G401.6 (cell line): Measurements from ENCODE around the gene KRTAP11-1.

Source experiments
- FAIRE-seq: peaks from 2 replicates; lab custom pipeline; 2012; peaks lifted over from hg19 to GRCh38; lab: Jason Lieb, UNC

The KRTAP11-1 gene, protein sequence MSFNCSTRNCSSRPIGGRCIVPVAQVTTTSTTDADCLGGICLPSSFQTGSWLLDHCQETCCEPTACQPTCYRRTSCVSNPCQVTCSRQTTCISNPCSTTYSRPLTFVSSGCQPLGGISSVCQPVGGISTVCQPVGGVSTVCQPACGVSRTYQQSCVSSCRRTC

DNA sequence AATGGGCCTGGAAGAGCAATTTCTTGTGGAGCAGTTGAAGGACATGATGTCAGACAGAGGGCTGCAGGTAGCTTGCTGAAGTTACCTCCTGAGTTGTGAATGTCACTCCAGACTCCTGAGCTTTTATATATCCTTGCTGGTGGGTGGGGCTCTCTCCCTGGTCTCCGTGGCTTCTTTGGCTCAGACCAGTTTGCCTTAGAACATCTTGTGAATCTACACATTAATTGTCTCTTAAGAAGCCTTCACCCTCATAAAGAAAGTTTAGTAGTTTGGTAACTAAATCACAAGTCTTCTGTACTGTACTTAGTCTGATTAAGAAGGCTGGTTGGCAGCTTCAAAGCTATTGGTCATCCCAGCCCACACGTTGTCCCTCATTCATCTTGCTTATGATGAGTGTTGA lies at the start of gene KRTAP11-1:
Gene KRTAP11-1 (minus strand): TSS at position 101 of the 400 bp plus-strand sequence. CDS start 56 bp downstream, at position 45.
- FAIRE-seq = no peak

DNA sequence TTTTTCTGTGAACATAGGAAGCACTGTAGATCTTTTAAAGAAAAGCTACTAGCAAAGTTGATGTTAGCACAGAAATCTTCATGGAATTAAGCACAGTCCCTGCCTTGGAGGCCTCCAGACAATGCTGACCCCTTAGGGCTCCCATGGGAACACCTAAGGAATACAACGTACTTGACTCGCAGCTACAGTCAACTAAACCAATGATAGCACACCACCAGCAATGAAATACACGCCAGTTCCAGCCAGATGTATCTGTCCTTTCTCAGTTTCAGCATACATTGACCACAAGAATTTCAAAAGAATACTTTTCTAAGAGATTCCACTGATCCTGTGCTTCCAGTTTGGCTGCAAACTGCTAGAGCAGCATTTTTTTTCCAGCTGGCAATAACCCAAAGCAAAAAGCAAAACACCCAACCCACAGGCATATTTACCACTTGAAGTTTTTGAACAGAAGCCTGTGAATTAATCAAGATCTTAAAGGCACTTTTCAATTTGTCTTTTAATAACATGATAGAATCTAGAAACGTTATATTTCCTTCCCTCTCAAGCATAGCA lies 42.8 kb upstream of the KRTAP11-1 start:
- no peak for FAIRE-seq

DNA sequence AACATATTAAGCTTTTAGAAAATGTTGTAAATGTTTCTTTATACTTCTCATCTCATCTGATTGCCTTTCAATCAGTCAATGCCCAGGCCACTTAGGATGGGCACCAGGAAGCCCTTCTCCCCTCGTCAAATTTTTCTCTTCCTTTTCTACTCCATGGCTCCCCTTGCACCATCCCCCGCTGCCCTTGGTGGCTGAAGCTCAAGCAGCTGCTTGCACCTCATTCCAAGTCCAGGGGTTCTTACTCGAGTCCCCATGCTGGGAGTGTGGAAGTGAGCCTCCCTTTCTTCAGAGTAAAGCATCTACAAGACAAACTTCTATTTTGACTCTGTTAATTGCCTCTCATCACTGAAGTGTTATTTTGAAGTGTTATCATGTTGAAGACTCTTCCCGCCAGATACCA lies 39.7 kb upstream of the KRTAP11-1 start:
- FAIRE-seq = no peak

DNA sequence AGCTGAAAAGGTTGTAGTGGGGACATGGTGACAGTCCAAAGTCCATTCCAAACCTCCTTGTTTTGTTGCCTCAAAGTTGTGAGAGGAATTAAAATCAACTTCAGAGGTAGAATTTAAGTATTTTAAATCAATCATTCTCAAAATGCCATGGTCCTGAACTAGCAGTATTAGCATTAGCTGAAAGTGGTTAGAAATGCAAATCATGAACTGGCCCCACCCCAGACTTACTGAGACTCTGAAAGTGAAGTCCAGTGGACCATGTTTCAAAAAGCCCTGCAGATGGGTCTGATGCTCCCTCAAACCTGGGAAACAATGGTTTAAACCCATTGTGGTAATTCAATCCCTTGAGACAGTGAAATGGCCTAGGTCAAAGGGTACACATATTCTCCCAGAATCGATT lies 36.2 kb upstream of the KRTAP11-1 start:
- no peak for FAIRE-seq

DNA sequence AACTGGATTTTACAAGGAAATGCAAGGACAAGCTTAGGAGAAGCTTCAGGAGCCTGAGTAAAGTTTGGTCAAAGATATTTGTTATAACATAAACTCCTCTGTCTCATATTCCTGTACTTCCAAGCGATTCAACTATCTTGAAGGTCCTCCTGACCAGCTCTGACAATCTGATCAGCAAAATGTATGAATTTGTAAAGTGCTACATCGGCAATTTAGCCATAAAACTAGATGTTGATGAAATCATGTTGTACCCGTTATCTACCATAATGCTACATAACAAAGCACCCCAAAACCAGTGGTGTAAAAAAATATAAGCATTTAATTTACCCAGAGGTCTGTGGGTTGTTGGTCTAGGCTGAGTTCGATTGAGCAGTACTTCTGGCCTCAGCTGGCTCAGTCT lies 19.5 kb upstream of the KRTAP11-1 start:
- FAIRE-seq = no peak

DNA sequence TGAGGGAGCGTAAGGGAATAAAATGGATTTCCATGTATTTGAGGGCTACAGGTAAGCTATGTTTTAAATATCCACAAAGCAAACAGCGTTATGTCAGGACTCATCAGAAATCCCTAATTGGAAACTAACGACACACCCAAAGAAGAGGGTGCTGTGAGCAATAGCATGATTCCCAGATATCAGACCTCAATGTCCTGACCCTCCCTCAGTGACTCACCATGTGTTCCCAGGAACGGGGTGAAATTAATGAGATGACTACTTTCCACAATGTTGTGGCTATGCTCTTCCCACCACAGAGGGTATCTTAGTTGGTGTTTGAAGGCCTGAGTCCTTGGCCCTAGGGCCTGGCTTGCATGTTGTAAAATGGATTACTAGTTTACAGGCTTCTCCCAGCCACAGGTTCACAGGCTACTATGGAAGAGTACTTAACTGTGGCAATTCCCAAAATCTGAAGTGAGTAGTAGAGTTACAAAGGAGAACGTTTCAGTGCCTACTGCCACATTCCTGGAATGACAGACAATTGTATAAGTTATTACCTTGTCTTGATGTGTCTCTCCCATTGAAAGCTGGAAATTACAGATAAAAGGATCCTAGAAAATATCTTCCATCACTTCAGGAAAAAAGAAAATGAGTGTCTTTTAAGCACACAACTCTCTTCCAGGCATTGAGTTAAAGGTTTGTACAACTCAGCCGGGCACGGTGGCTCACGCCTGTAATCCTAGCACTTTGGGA lies 1.7 kb upstream of the KRTAP11-1 start:
- FAIRE-seq = no peak

DNA sequence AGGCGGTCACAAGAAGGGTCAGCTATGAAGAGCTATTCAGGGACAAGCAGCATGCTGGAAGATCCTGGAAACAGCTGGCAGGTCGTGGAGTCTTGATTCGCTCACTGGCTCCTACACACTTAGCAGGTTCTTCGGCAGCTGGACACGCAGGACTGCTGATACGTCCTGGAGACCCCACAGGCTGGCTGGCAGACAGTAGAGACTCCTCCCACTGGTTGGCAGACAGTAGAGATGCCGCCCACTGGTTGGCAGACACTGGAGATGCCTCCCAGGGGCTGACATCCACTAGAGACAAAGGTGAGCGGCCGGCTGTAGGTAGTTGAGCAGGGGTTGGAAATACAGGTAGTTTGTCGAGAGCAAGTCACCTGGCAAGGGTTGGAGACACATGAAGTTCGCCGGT lies 466 bp downstream of the KRTAP11-1 start:
- FAIRE-seq = no peak

DNA sequence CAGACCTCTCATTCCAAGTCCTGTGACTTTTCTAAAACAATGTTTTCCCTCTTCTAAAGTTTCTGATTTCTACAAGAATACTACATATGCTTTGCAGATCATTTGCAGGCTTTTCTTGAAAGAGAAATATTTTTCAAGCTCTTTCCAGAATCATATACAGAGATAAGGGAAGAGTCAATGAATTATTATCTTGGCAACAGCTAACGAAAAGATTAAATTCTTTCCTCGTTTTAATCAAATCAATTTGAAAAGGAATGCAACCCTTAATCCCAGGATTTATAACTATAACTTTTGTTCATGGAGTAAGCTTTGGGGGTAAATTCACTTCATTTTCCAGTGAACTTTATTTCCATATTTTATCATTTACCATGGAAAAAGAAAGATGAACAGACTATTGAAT lies 6.9 kb downstream of the KRTAP11-1 start:
- FAIRE-seq = no peak

DNA sequence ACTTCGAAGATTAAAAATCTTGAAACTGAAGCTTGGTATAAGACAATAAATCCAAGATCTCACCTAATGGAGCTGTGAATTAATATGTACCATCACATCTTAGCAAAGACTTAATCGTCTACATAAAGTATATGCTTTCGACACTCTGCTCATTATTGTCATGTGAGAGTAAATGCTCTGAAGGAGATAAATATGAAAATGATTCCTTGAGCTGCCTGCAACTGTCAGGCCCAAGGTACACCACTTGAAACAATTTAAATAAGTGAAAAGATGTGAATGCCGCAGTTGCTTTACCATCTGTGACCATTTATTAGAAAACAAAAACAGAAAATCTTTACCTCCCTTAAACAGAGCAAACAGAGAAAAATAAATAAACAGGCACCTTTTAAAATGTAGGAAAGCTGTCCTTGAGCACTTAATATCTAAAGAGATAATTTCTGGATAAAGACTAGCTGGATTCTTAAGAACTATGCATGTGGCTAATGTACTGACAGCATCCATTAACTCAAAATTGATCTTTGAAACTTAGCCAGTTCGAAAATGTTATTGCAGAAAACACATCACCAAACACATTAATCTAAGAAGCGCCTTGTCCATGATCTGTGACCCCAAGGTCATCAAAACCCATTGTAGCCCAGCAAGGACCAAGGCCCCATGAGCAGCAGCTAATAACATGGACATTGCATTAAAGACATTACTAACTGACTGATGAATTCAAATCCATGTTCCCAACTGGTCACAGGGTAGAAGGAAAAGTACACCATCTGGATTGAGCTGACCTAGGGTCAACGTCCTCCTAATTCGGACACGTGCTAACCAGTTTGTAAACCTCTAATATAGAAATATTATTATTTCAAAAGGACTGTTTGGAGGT lies 33.5 kb downstream of the KRTAP11-1 start:
- no peak for FAIRE-seq

DNA sequence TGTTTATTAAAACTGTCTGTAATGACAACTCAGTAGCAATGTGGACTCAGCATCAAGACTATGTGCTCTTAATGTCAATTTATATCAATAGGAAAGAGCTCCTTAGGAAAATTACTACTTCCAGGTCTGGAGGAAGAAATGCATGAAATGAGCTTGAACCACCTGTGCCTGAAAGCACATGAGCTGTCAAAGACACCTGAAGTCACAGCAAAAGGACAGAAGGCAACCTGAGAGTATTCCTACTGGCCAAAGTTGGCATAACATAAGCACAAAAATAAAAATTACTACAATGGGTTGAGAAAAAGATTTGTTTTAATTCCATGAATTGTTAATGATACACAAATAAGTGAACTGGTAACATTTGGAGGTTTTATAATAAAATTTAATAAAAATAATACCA lies 38.4 kb downstream of the KRTAP11-1 start:
- no peak for FAIRE-seq

DNA sequence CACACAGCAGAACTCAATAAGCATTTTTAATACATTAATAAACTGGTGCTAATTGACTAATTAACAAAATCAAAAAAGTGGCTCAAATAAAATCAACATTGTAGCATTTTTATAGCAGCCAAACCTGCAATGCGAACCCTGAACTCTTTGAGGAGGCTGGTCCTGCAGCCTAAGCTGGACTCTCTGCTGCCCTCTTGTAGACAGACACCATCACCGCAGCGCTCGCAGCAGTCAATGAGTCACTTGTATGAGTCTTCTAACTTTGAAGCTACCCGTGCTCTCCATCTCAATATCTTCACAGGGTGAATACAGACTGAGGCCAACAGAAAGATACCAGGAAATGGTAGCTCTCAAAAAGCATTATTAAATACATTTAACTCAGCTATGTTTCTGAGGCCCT lies 42.1 kb downstream of the KRTAP11-1 start:
- no peak for FAIRE-seq

DNA sequence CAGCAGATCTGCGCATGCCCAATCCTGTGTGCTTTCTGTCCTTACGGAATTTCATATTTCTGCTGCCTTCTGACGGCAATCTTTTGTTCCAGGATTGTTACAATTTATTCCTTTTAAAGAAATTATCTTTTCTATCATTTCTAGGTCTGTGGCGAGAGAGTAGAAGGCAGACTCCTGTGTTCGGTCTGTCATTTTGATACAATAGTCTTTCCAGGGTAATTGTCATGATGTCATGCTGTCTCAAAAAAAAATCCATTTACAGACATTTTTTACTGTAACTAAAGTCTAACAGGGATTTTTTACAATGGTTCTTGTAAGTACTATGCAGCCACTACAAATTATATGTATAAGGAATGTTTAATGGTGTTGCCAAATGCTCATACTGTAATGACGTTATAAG lies 42.8 kb downstream of the KRTAP11-1 start:
- FAIRE-seq = no peak

DNA sequence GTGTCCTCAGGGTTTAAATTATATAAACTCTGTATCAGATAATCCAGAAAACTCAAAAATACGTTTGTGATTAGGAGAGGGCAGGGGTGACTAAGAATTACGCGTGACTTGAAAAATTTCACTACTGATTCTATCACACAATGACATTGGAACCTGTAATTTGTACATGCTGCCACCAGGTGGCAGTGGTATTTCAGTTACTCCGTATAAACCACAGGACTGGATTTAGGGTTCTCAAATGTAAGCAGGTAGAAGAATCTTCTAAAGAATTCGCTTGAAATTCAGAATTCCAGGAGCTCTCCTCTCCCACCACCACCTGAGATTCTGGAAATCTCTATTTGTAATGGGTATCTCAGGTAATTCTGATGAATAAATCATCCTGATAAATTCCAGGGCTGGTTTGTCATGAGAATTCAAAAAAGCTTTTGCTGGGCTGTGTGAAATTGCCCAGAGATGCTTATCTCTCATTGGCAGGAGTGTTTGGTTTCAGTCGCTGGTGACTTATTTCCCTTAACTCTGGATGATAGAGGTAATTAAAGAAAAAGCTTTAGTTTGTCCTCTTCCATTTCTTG lies 50.1 kb downstream of the KRTAP11-1 start:
- no peak for FAIRE-seq
